Transverse colon (tissue), 3 donors: ENCODE results near the gene SLC25A4.
"Not testable (repeated sequence)": the region's sequence is repeated elsewhere in the genome, so short reads cannot be mapped to it uniquely, and the experiment has no call there.

Experiments
- CTCF ChIP-seq, 5 experiments: fragments of 200-600 bp in 3 of 5; fragments of 450-650 bp in 2 of 5; sonication (generic) in 3 of 5; IDR thresholded peaks; 1 replicate in 2 of 5; 2 replicates in 3 of 5; pipeline ENCODE4 v1.5.1; 2016 to 2017; ENCODE audit warnings: antibody characterized with exemption in 5 of 5, inconsistent platforms in 3 of 5, mild to moderate bottlenecking in 2 of 5, moderate library complexity in 1 of 5
- EP300 ChIP-seq: sonication (generic); formaldehyde crosslinking; IDR thresholded peaks from one replicate; pipeline ENCODE4 v1.6.1; 2017; ENCODE audit warnings: antibody characterized with exemption, low read depth
- POLR2A ChIP-seq: fragments of 450-650 bp; IDR thresholded peaks from one replicate; pipeline ENCODE4 v1.6.1; 2016; ENCODE audit warnings: antibody characterized with exemption, mild to moderate bottlenecking, moderate library complexity

- not testable (repeated sequence) for TF ChIP-seq CTCF (IDR thresholded peaks at IDR 0.05); POLR2A; EP300
These were observed 23.6 kb upstream of the SLC25A4 start for GRCh38 chr4:185119467-185119866.
